Esophagus muscularis mucosa (tissue), 4 donors: ENCODE results near the gene GALK2. TPM values are rescaled to one million over a fixed set of nuclear protein-coding genes. Genes with fewer than 3 reads are reported as not detected.

Experiments used
- DNase-seq: peaks from one replicate; pipeline ENCODE4 v3.0.0-alpha.2; 2017; ENCODE audit errors: extremely low spot score
- H3K27ac ChIP-seq, 4 donors: fragments of 200-600 bp; sonication (generic); replicated peaks in 1 of 4; 1 replicate in 3 of 4; 2 replicates in 1 of 4; pipeline ENCODE4 v1.5.1; 2016 to 2019; ENCODE audit warnings: mild to moderate bottlenecking in 1 of 4
- H3K27me3 ChIP-seq, 4 donors: fragments of 200-600 bp; sonication (generic); one replicate each; pipeline versions ENCODE4 v1.5.1 to v1.6.0; 2016 to 2019
- H3K36me3 ChIP-seq, 4 donors: fragments of 200-600 bp; sonication (generic); one replicate each; pipeline ENCODE4 v1.5.1; 2016 to 2019
- H3K4me1 ChIP-seq, 4 donors: fragments of 200-600 bp; sonication (generic); one replicate each; pipeline ENCODE4 v1.5.1; 2016 to 2019
- H3K4me3 ChIP-seq, 4 donors: fragments of 200-600 bp; sonication (generic); 1 replicate in 2 of 4; 2 replicates in 2 of 4; pipeline ENCODE4 v1.5.1; 2016 to 2019; ENCODE audit warnings: mild to moderate bottlenecking in 4 of 4, moderate library complexity in 1 of 4
- H3K9me3 ChIP-seq, 4 donors: fragments of 200-600 bp; sonication (generic); 1 replicate in 3 of 4; 2 replicates in 1 of 4; pipeline ENCODE4 v1.5.1; 2016 to 2019
- CTCF ChIP-seq, 3 experiments: fragments of 200-600 bp in 2 of 3; fragments of 450-650 bp in 1 of 3; sonication (generic) in 2 of 3; IDR thresholded peaks; one replicate each; pipeline ENCODE4 v1.5.1; 2017 to 2019; ENCODE audit warnings: antibody characterized with exemption in 3 of 3, mild to moderate bottlenecking in 2 of 3, moderate library complexity in 1 of 3
- EP300 ChIP-seq: sonication (generic); formaldehyde crosslinking; IDR thresholded peaks from one replicate; pipeline ENCODE4 v1.6.1; 2017; ENCODE audit warnings: antibody characterized with exemption
- POLR2A ChIP-seq: fragments of 450-650 bp; IDR thresholded peaks from one replicate; pipeline ENCODE4 v1.6.1; 2017; ENCODE audit warnings: antibody characterized with exemption, moderate library complexity, mild to moderate bottlenecking, low read depth
- POLR2AphosphoS5 ChIP-seq, 2 donors: sonication (generic); formaldehyde crosslinking; IDR thresholded peaks; one replicate each; pipeline ENCODE4 v1.6.1; 2017; ENCODE audit warnings: antibody characterized with exemption in 2 of 2
- WGBS: methylation state at CpG from one replicate; pipeline ENCODE4 v1.1.5; 2018; 5-methylcytosine and 5-hydroxymethylcytosine counted together
- intact Hi-C: fragments of 100-400 bp; cut with DNase I; formaldehyde crosslinking; loops from one replicate; pipeline ENCODE4 v1.15.1; 2023
- total RNA-seq, 4 donors: library from RNA; depleted of rRNA; stranded (reverse); fragments of >200 nt; gene quantifications; one replicate each; pipeline versions ENCODE4 v1.1.0 to v1.2.1, GENCODE V29; 2016

Gene GALK2
- total RNA-seq, 4 donors from 2014 or later, result 34.5 to 50.3 (median 41.5) TPM

GRCh38 chr15:49279521-49280456 lies 109.7 kb downstream of the GALK2 start:
- intact Hi-C loops, result no loop called here
- 91% methylated on average over 4 of the region's 4 CpGs for WGBS
- no peak for DNase-seq

GRCh38 chr15:49282366-49282765 lies 112.3 kb downstream of the GALK2 start:
- no peak overlapping the region for H3K27ac ChIP-seq
- no peaks in the 10 kb centered on the region for H3K9me3 ChIP-seq
- intact Hi-C loops, result no loop called here
- H3K4me3 ChIP-seq, result no peak overlapping the region
- no peaks in the 10 kb centered on the region for H3K27me3 ChIP-seq
- H3K36me3 ChIP-seq, result peaks cover 6 to 47% (median 26%) of the 10 kb centered on the region in 4 donors
- WGBS, result 85% methylated on average over 1 of the region's 1 CpG
- no peaks in the 10 kb centered on the region for H3K4me1 ChIP-seq
- TF ChIP-seq EP300, result no peak
- no peak for DNase-seq

More at GRCh38 chr15:49279521-49280456, 109.7 kb downstream of the GALK2 start:
- Histone ChIP-seq H3K4me3 (no peak overlapping the region), H3K27me3 (no peaks in the 10 kb centered on the region), H3K9me3 (no peaks in the 10 kb centered on the region), H3K4me1 (peaks cover 0 to 6% (median 0%) of the 10 kb centered on the region in 4 donors), H3K27ac (no peak overlapping the region), H3K36me3 (peaks cover 0 to 32% (median 19%) of the 10 kb centered on the region in 4 donors)
- no peak for TF ChIP-seq CTCF (IDR thresholded peaks at IDR 0.05)
- no peak for TF ChIP-seq POLR2AphosphoS5 (IDR thresholded peaks at IDR 0.05)
- no peak for TF ChIP-seq EP300
- TF ChIP-seq POLR2A, result no peak

GRCh38 chr15:49286649-49287404 lies 116.8 kb downstream of the GALK2 start:
- intact Hi-C loops, result no loop called here
- no peak for TF ChIP-seq CTCF (IDR thresholded peaks at IDR 0.05)
- no peak for TF ChIP-seq POLR2AphosphoS5 (IDR thresholded peaks at IDR 0.05)
- TF ChIP-seq POLR2A, result no peak
- TF ChIP-seq EP300, result no peak
- no peak for DNase-seq
- Histone ChIP-seq H3K27ac (no peak overlapping the region), H3K36me3 (peaks cover 6 to 46% (median 30%) of the 10 kb centered on the region in 4 donors), H3K4me3 (no peak overlapping the region), H3K4me1 (peaks cover 0 to 3% (median 0%) of the 10 kb centered on the region in 4 donors), H3K9me3 (no peaks in the 10 kb centered on the region), H3K27me3 (no peaks in the 10 kb centered on the region)
- 88% methylated on average over 4 of the region's 4 CpGs for WGBS

GRCh38 chr15:49287481-49287880 lies 117.4 kb downstream of the GALK2 start:
- peaks cover 0 to 3% (median 0%) of the 10 kb centered on the region in 4 donors for H3K4me1 ChIP-seq
- H3K27ac ChIP-seq, result no peak overlapping the region
- H3K36me3 ChIP-seq, result peaks cover 6 to 44% (median 28%) of the 10 kb centered on the region in 4 donors
- no peak for DNase-seq
- no peaks in the 10 kb centered on the region for H3K9me3 ChIP-seq
- intact Hi-C loops, result no loop called here
- no peaks in the 10 kb centered on the region for H3K27me3 ChIP-seq
- no peak overlapping the region for H3K4me3 ChIP-seq
- TF ChIP-seq POLR2AphosphoS5 (IDR thresholded peaks at IDR 0.05) (no peak), CTCF (IDR thresholded peaks at IDR 0.05) (no peak), POLR2A (no peak), EP300 (no peak)

- Histone ChIP-seq H3K4me3 (no peak overlapping the region), H3K27ac (peak overlapping the region in 1 of 4 donors; percentile 17), H3K36me3 (peaks cover 6 to 46% (median 26%) of the 10 kb centered on the region in 4 donors), H3K9me3 (no peaks in the 10 kb centered on the region), H3K27me3 (no peaks in the 10 kb centered on the region), H3K4me1 (peaks cover 0 to 3% (median 0%) of the 10 kb centered on the region in 4 donors)
- no peak for TF ChIP-seq EP300
- TF ChIP-seq POLR2AphosphoS5 (IDR thresholded peaks at IDR 0.05), result no peak
- TF ChIP-seq CTCF (IDR thresholded peaks at IDR 0.05), result no peak
- TF ChIP-seq POLR2A, result no peak
- no peak for DNase-seq
- WGBS, result 83% methylated on average over 2 of the region's 2 CpGs
- intact Hi-C loops, result no loop called here
Measured at GRCh38 chr15:49288391-49288790, 118.3 kb downstream of the GALK2 start.
